B cell (primary cell): ENCODE measurements around the gene PRPF19. TPM values are rescaled to one million over a fixed set of nuclear protein-coding genes. Genes with fewer than 3 reads are reported as not detected.
A peak's percentile ranks its signal among the peaks of the same experiment; 100 is the strongest.

Source experiments
- ATAC-seq: fragments of 200-7000 bp; cut with Tn5 transposase; one replicate; pipeline ENCODE4 v1.10.0; 2021; ENCODE audit warnings: low read depth, mild to moderate bottlenecking, moderate number of reproducible peaks, moderate library complexity
- CTCF ChIA-PET: fragments of 350-600 bp; sonication (Branson Sonifier 250); formaldehyde crosslinking; loops from one replicate; lab custom pipeline; 2021; ENCODE audit warnings: antibody characterized with exemption, inconsistent platforms; lab: Charles Lee
- POLR2A ChIA-PET: fragments of 350-600 bp; sonication (Branson Sonifier 250); formaldehyde crosslinking; loops from one replicate; lab custom pipeline; 2021; ENCODE audit warnings: antibody characterized with exemption; lab: Charles Lee
- DNase-seq: peaks from one replicate; pipeline ENCODE4 v3.0.0; 2013
- H2AFZ ChIP-seq: 2 replicates; pipeline ENCODE4 v1.6.1; 2012; ENCODE audit warnings: mild to moderate bottlenecking, low read depth, low read length; ENCODE audit not compliant: insufficient read depth, poor library complexity, severe bottlenecking
- H3K27ac ChIP-seq, 2 donors: 1 replicate in 1 of 2; 2 replicates in 1 of 2; pipeline ENCODE4 v1.5.1; 2012 to 2013; ENCODE audit warnings: low read length in 2 of 2, mild to moderate bottlenecking in 2 of 2, moderate library complexity in 1 of 2
- H3K27me3 ChIP-seq, 4 experiments: fragments of 200-600 bp in 1 of 4; sonication (generic) in 1 of 4; replicated peaks in 1 of 4; 1 replicate in 2 of 4; 2 replicates in 2 of 4; pipeline versions ENCODE4 v1.6.1 to v1.7.0; 2013 to 2016; ENCODE audit warnings: low read length in 3 of 4, mild to moderate bottlenecking in 2 of 4, mixed read lengths in 1 of 4, moderate library complexity in 1 of 4; ENCODE audit not compliant: insufficient read depth in 4 of 4, control insufficient read depth in 3 of 4; ENCODE audit errors: control extremely low read depth in 1 of 4
- H3K36me3 ChIP-seq, 2 experiments: replicated peaks in 1 of 2; 1 replicate in 1 of 2; 2 replicates in 1 of 2; pipeline versions ENCODE4 v1.6.1 to v1.7.1; 2013; ENCODE audit warnings: low read length in 1 of 2; ENCODE audit not compliant: insufficient read depth in 2 of 2, control insufficient read depth in 1 of 2; ENCODE audit errors: control extremely low read depth in 1 of 2, extremely low read depth in 1 of 2
- H3K4me1 ChIP-seq, 2 donors: fragments of 200-600 bp in 1 of 2; sonication (generic) in 1 of 2; 1 replicate in 1 of 2; 2 replicates in 1 of 2; pipeline versions ENCODE4 v1.5.1 to v1.6.1; 2013 to 2017; ENCODE audit warnings: low read length in 2 of 2; ENCODE audit not compliant: control insufficient read depth in 2 of 2, insufficient read depth in 2 of 2
- H3K4me2 ChIP-seq: replicated peaks from 2 replicates; pipeline ENCODE3; 2012; ENCODE audit warnings: mild to moderate bottlenecking, low read depth, low read length; ENCODE audit not compliant: poor library complexity, severe bottlenecking
- H3K4me3 ChIP-seq, 5 experiments: fragments of 200-600 bp in 1 of 5; sonication (generic) in 1 of 5; 1 replicate in 3 of 5; 2 replicates in 2 of 5; pipeline versions ENCODE4 v1.5.1 to v1.7.0; 2011 to 2016; ENCODE audit warnings: low read length in 4 of 5, mild to moderate bottlenecking in 4 of 5, low read depth in 2 of 5, control low read depth in 1 of 5, moderate library complexity in 1 of 5; ENCODE audit not compliant: insufficient read depth in 1 of 5; ENCODE audit errors: control extremely low read depth in 1 of 5, extremely low read depth in 1 of 5
- H3K79me2 ChIP-seq: fragments of 200-600 bp; sonication (generic); one replicate; pipeline ENCODE4 v1.6.0; 2016; ENCODE audit warnings: low read length; ENCODE audit not compliant: control insufficient read depth, insufficient read depth
- H3K9ac ChIP-seq: fragments of 200-600 bp; sonication (generic); 2 replicates; pipeline ENCODE4 v1.6.1; 2017; ENCODE audit warnings: mild to moderate bottlenecking, low read length, moderate library complexity
- H3K9me3 ChIP-seq, 3 donors: one replicate each; pipeline versions ENCODE4 v1.6.1 to v1.7.1; 2013; ENCODE audit warnings: low read length in 2 of 3; ENCODE audit not compliant: control insufficient read depth in 2 of 3, insufficient read depth in 1 of 3; ENCODE audit errors: control extremely low read depth in 1 of 3
- H4K20me1 ChIP-seq: 2 replicates; pipeline ENCODE4 v1.6.0; 2012; ENCODE audit warnings: mild to moderate bottlenecking, low read length; ENCODE audit not compliant: insufficient read depth, control insufficient read depth, poor library complexity, severe bottlenecking
- H3K27ac Mint-ChIP-seq: one replicate; pipeline ENCODE4 v1.8.0; 2021; ENCODE audit warnings: mixed read lengths
- H3K27me3 Mint-ChIP-seq: one replicate; pipeline ENCODE4 v1.8.0; 2021; ENCODE audit warnings: mixed read lengths
- H3K4me1 Mint-ChIP-seq: one replicate; pipeline ENCODE4 v1.8.0; 2021; ENCODE audit warnings: mixed read lengths
- H3K4me3 Mint-ChIP-seq: one replicate; pipeline ENCODE4 v1.8.0; 2021; ENCODE audit warnings: mixed read lengths
- H3K9me3 Mint-ChIP-seq: one replicate; pipeline ENCODE4 v1.8.0; 2022; ENCODE audit warnings: mixed read lengths; ENCODE audit not compliant: insufficient read depth
- EZH2 ChIP-seq: IDR thresholded peaks from 2 replicates; pipeline ENCODE4 v1.6.1; 2012; ENCODE audit warnings: borderline replicate concordance, low read depth, mild to moderate bottlenecking, moderate library complexity, low read length; ENCODE audit not compliant: insufficient read depth, poor library complexity, severe bottlenecking
- WGBS: methylation state at CpG from one replicate; pipeline ENCODE4 v1.1.5; 2013; ENCODE audit warnings: missing lambda C conversion rate; ENCODE audit not compliant: insufficient coverage; 5-methylcytosine and 5-hydroxymethylcytosine counted together
- intact Hi-C: fragments of 100-400 bp; cut with micrococcal nuclease; formaldehyde crosslinking; loops from one replicate; pipeline ENCODE4 v1.10.0; 2022
- polyA plus RNA-seq: library from polyadenylated mRNA; depleted of rRNA; stranded (reverse); fragments of >200 nt; gene quantifications from 2 replicates; pipeline ENCODE4 v1.2.3, GENCODE V29; 2012
- total RNA-seq, 2 donors: library from RNA; stranded (reverse); fragments of 120-200 nt in 1 of 2; gene quantifications; 1 replicate in 1 of 2; 2 replicates in 1 of 2; pipeline versions ENCODE4 v1.2.3 to v1.2.4, GENCODE V29; 2013 to 2022
- TF ChIP-seq, protein P1 (sequence below): fragments of 200-600 bp; IDR thresholded peaks from one replicate; pipeline ENCODE4 v1.8.0; 2022; ENCODE audit warnings: antibody characterized with exemption, mild to moderate bottlenecking

The PRPF19 gene
- total and polyA plus RNA-seq, 2 donors (not counting 1 experiment from before 2014, with no cell fraction given) = 41.8 to 89.9 TPM

DNA sequence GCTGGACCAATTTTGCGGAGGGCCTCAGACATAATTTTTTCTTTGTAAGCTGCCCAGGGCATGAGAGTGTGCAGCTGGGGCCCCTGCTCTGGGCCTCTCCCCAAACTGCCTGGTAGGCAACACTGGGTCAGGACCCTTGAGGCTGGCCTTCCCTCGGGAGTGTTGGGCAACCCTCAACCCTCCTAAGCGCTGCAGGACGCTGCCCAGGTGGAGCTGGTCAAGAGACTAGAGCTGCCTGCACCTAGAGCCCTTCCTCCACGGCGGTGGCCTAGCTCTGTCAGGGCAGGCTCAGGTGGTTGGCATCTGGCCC, 17.4 kb upstream of the PRPF19 start:
- peak overlapping the region; percentile 82 for H3K4me3 Mint-ChIP-seq
- peaks cover 7% of the 10 kb centered on the region for H3K27me3 Mint-ChIP-seq
- ChIA-PET CTCF (interaction anchor here (0.9 to 1.7 kb wide), 2 partner anchors 9 to 27 kb away, joined by 3 to 9 read pairs; no protein-coding TSS in a partner anchor), POLR2A (interaction anchor here (1.1 to 1.6 kb wide), 2 partner anchors 9 to 10 kb away, joined by 4 to 5 read pairs; partner anchors contain the start of gene TMEM109)
- DNase-seq = no peak
- Histone ChIP-seq H3K4me1 (peaks cover 37 to 43% of the 10 kb centered on the region in 2 donors), H3K36me3 (peaks cover 0 to 37% of the 10 kb centered on the region in 2 experiments), H3K79me2 (peaks cover 24% of the 10 kb centered on the region), H3K4me3 (peak overlapping the region in 3 of 5 experiments; percentile 51 to 69 (median 61)), H3K4me2 (peak overlapping the region; percentile 94), H3K9me3 (peaks cover 0 to 4% (median 0%) of the 10 kb centered on the region in 3 donors), H3K9ac (peak overlapping the region; percentile 67), H4K20me1 (peaks cover 54% of the 10 kb centered on the region), H3K27ac (no peak overlapping the region), H3K27me3 (peaks cover 0 to 30% (median 7%) of the 10 kb centered on the region in 4 experiments), H2AFZ (no peak overlapping the region)
- ATAC-seq = no peak
- TF ChIP-seq EZH2 = no peak
- TF ChIP-seq, protein P1, sequence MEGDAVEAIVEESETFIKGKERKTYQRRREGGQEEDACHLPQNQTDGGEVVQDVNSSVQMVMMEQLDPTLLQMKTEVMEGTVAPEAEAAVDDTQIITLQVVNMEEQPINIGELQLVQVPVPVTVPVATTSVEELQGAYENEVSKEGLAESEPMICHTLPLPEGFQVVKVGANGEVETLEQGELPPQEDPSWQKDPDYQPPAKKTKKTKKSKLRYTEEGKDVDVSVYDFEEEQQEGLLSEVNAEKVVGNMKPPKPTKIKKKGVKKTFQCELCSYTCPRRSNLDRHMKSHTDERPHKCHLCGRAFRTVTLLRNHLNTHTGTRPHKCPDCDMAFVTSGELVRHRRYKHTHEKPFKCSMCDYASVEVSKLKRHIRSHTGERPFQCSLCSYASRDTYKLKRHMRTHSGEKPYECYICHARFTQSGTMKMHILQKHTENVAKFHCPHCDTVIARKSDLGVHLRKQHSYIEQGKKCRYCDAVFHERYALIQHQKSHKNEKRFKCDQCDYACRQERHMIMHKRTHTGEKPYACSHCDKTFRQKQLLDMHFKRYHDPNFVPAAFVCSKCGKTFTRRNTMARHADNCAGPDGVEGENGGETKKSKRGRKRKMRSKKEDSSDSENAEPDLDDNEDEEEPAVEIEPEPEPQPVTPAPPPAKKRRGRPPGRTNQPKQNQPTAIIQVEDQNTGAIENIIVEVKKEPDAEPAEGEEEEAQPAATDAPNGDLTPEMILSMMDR = no peak
- peaks cover 39% of the 10 kb centered on the region for H3K4me1 Mint-ChIP-seq
- WGBS = 70% methylated on average over 6 of the region's 6 CpGs
- no peak overlapping the region for H3K27ac Mint-ChIP-seq
- no peaks in the 10 kb centered on the region for H3K9me3 Mint-ChIP-seq
- intact Hi-C loops = no loop called here

GRCh38 chr11:60923326-60923725, 16.9 kb upstream of the PRPF19 start:
- no peak overlapping the region for H3K4me2 ChIP-seq
- H3K36me3 ChIP-seq = peaks cover 0 to 37% of the 10 kb centered on the region in 2 experiments

More at GRCh38 chr11:60923326-60923725, 16.9 kb upstream of the PRPF19 start:
- Mint-ChIP-seq H3K4me3 (peak overlapping the region; percentile 54), H3K27ac (no peak overlapping the region), H3K27me3 (peaks cover 7% of the 10 kb centered on the region), H3K4me1 (peaks cover 43% of the 10 kb centered on the region), H3K9me3 (no peaks in the 10 kb centered on the region)
- Histone ChIP-seq H4K20me1 (peaks cover 58% of the 10 kb centered on the region), H3K79me2 (peaks cover 28% of the 10 kb centered on the region), H3K9me3 (peaks cover 0 to 4% (median 0%) of the 10 kb centered on the region in 3 donors), H3K4me1 (peaks cover 42 to 47% of the 10 kb centered on the region in 2 donors), H2AFZ (no peak overlapping the region), H3K27ac (no peak overlapping the region), H3K27me3 (peaks cover 0 to 30% (median 7%) of the 10 kb centered on the region in 4 experiments), H3K9ac (no peak overlapping the region), H3K4me3 (no peak overlapping the region)
- ChIA-PET CTCF (interaction anchor here (0.9 to 1.7 kb wide), 2 partner anchors 8 to 26 kb away, joined by 3 to 9 read pairs; no protein-coding TSS in a partner anchor), POLR2A (interaction anchor here (1.1 to 1.6 kb wide), 2 partner anchors 8 to 10 kb away, joined by 4 to 5 read pairs; partner anchors contain the start of gene TMEM109)
- no peak for ATAC-seq
- intact Hi-C loops = no loop called here
- TF ChIP-seq, protein P1 = no peak
- no peak for TF ChIP-seq EZH2
- WGBS = 100% methylated on average over 3 of the region's 5 CpGs
- no peak for DNase-seq
